GM21447 (cell line): ENCODE data around the gene SMIM44.
A peak's percentile ranks its signal among the peaks of the same experiment; 100 is the strongest.

Experiments used
- ATAC-seq: cut with Tn5 transposase; IDR thresholded peaks from one replicate; pipeline ENCODE4 v1.9.1; 2021; ENCODE audit not compliant: unreplicated experiment

SMIM44 gene

DNA sequence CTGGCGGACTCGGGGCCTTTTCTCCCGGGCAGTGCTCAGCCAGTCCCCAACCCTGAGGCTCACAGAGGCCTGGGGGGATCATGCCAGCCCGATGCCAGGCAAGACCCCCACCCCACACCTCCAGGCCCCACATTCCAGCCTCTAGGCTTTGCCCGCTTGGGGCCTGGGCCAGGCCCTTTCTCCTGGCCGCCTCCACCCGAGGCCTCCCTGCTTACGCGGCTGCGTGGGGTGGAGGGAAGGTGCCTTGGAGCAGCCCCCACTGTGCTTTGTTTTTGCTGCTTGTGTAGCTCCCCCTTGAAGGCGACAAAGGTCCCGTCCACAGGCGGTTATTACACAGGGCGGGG lies 41.3 kb downstream of the SMIM44 start:
- no peak for ATAC-seq

DNA sequence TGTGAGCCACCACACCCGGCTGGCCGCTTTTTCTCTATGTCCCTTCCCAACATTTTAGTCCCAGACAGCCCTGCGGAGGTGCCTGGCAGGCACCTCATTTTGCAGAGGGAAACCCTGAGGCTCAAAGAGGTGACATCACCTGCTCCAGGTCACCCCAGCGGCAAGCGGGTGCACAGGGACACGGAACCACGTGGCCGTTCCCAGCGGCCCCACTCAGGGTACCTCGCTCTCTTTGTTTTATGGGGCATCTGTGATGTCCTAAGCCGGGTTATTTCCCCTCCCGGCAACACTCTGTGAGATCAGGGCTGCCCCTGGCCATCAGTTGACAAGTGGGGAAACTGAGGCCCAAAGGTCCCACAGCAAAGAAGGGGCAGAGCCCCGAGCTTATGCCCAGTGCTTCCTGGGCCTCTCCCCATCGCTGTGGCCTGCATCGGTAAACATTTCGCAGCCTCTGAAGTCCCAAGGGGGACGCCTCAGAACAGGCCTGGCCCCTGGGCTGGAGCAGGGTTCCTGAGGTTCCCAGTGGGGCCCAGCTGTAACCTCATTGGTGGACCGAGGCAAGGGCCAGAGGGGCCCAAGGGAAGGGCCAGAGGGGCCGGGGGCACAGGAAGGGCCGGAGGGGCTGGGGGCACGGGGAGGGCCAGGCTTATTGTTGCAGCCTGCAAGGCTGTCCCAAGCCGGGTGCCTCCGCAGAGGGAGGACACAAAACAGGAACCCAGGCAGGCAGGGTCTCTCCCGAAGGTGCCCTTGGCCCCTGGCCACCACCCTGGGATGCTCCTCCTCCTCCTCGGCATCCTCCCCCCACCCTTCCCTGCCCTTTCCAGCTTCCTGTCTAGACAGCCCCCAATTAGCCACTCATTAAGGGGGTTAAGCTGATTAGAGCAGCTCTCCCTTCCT lies 41.9 kb downstream of the SMIM44 start:
- ATAC-seq: no peak

DNA sequence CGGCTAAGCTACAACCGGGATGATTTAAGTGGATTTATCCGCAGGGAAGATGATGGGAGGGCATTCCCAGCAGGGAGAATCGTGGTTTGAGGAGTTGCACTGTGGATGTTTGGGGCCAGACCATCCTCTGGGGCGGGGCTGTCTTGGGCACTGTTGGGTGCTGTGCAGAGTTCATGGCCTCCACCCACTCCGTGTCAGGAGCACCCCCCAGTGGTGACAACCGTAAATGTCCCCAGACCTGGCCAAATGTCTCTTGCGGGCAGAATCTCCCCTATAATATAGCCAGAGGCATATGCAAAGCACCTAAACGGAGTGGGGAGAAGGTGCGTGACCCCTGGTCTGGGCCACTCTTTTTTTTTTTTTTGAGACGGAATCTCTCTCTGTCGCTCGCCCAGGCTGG lies 43.2 kb downstream of the SMIM44 start:
- ATAC-seq: no peak

DNA sequence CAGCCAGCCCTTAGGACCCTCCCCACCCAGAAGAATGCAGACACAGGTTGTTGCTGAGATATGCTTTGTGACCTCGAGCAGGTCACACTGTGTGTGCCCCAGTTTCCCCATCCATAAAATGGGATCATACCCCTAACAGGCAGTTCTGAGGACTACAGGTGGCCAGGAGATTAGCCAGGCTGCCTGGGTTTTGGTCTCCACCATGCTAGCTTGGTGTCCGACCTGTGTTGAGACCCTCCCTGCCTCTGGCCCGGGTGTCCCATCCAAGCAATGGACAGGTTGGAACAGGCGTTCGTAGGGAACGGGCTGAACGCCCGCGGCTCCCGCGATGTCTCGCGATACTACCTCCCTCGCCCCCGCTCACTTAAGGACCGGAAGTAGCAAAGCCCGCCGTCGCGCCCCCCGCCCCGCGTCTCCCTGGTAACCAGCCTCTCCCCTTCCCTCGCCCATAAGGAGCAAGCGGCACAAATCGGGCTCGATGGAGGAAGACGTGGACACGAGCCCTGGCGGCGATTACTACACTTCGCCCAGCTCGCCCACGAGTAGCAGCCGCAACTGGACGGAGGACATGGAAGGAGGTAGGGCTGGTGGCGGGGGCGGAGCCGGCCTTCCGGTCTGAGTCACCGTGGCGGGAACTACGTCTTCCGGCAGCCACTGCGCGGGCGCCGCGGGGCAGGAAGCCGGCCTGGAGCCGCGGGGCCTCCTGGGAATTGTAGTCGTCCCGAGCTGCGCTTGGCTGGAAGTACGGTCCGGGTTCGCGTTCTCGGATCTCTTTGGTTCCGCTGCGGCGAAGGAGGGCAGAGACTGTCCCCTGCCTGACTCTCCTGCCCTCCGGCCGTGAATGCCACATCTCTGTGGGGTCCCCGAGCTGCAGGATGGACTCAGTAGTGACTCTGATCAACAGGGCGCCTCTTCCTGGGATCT lies 48.3 kb downstream of the SMIM44 start:
- ATAC-seq: peak; percentile 72

DNA sequence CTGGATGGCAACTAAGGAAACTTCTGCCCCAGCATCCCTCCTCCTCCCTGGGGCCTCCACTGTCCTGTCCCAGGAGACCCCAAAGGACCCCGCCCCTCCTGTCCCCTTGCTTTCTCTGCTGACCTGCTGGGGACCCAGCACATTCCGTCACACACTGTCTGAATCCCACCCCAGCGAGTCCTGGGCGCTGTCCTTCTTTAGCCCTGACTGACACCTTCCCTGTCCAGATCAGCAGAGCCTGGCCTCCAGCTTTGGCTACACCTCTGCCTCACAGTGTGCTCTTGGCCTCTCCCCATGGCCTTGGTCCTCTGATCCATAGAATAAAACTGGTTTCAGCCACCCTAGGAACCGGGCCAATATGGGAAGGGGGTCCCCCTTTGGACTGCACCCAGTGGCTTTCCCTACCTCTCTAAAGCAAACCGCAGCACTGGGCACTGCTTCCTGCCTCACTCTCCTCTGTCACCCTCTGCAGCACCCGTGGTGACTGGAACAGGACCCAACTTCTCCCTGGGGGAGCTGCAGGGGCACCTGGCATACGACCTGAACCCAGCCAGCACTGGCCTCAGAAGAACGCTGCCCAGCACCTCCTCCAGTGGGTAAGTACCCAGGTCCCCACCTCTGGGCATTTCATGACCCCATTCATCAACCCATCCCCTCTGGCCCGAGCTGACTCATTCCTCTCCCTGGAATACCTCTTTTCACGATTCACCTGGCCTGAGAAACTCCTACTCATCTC lies 49.3 kb downstream of the SMIM44 start:
- ATAC-seq: no peak

DNA sequence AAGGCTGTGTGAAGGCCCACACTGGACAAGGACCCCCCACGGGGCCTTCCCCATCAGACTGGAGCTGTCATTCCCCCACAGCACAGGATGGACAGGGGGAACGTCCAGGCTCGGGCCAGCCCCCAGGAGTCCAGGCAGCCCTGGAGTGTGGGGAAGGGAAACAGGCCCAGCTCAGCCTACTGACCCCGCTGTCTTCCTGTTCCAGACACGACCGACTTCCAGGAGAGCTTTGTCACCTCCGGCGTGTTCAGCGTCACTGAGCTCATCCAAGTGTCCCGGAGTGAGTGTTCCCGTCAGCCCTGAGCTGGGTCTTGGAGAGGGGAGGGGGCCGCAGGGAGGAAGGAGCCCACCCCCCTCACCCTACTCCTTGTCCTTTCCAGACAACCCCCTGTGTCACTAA lies 49.9 kb downstream of the SMIM44 start:
- no peak for ATAC-seq
